BJ (cell line): ENCODE data around the gene CXCL8. TPM values are rescaled to one million over a fixed set of nuclear protein-coding genes. Genes with fewer than 3 reads are reported as not detected.

Source experiments
- CTCF ChIA-PET: fragments of 350-600 bp; formaldehyde crosslinking; extraction: SDS; loops from one replicate; lab custom pipeline; 2021; ENCODE audit warnings: antibody characterized with exemption, inconsistent platforms; lab: Yijun Ruan, JAX
- POLR2A ChIA-PET: fragments of 300-600 bp; sonication (Branson Sonifier 250); formaldehyde crosslinking; extraction: SDS; loops from one replicate; lab custom pipeline; 2021; ENCODE audit warnings: antibody characterized with exemption; lab: Charles Lee
- DNase-seq: peaks from one replicate; pipeline ENCODE4 v3.0.0-alpha.2; 2011; ENCODE audit warnings: low read depth
- H3K27me3 ChIP-seq: 2 replicates; pipeline ENCODE4 v1.6.0; 2011; ENCODE audit warnings: low read length; ENCODE audit not compliant: control insufficient read depth, insufficient read depth
- H3K36me3 ChIP-seq: 2 replicates; pipeline ENCODE4 v1.5.1; 2011; ENCODE audit warnings: low read length; ENCODE audit not compliant: control insufficient read depth, insufficient read depth
- H3K4me3 ChIP-seq: 2 replicates; pipeline ENCODE4 v1.5.1; 2011; ENCODE audit warnings: low read depth, mild to moderate bottlenecking, control low read depth, low read length
- polyA plus RNA-seq: library from polyadenylated mRNA; depleted of rRNA; stranded (reverse); fragments of >200 nt; gene quantifications from 2 replicates; pipeline ENCODE4 v1.2.3, GENCODE V29; 2011
- TF ChIP-seq, protein P1 (sequence below): IDR thresholded peaks from 2 replicates; pipeline ENCODE4 v1.5.1; 2011; ENCODE audit warnings: low read depth, mild to moderate bottlenecking, control low read depth, inconsistent platforms, low read length, moderate library complexity; ENCODE audit not compliant: insufficient read depth

The CXCL8 gene
- polyA plus RNA-seq, 1 experiment, result 1.1 TPM

- ChIA-PET POLR2A (no interaction called here), CTCF (interaction anchor here (0.6 to 2.8 kb wide), 27 partner anchors 10 to 405 kb away, joined by 3 to 24 read pairs (median 4); partner anchors contain the start of genes CXCL8 and PF4V1)
- H3K36me3 ChIP-seq, result no peaks in the 10 kb centered on the region
- no peaks in the 10 kb centered on the region for H3K27me3 ChIP-seq
- no peak for DNase-seq
- TF ChIP-seq, protein P1, sequence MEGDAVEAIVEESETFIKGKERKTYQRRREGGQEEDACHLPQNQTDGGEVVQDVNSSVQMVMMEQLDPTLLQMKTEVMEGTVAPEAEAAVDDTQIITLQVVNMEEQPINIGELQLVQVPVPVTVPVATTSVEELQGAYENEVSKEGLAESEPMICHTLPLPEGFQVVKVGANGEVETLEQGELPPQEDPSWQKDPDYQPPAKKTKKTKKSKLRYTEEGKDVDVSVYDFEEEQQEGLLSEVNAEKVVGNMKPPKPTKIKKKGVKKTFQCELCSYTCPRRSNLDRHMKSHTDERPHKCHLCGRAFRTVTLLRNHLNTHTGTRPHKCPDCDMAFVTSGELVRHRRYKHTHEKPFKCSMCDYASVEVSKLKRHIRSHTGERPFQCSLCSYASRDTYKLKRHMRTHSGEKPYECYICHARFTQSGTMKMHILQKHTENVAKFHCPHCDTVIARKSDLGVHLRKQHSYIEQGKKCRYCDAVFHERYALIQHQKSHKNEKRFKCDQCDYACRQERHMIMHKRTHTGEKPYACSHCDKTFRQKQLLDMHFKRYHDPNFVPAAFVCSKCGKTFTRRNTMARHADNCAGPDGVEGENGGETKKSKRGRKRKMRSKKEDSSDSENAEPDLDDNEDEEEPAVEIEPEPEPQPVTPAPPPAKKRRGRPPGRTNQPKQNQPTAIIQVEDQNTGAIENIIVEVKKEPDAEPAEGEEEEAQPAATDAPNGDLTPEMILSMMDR, result peak; percentile 86
- H3K4me3 ChIP-seq, result no peak overlapping the region
Observed at GRCh38 chr4:73729534-73730165, 10.7 kb upstream of the CXCL8 start.

DNA sequence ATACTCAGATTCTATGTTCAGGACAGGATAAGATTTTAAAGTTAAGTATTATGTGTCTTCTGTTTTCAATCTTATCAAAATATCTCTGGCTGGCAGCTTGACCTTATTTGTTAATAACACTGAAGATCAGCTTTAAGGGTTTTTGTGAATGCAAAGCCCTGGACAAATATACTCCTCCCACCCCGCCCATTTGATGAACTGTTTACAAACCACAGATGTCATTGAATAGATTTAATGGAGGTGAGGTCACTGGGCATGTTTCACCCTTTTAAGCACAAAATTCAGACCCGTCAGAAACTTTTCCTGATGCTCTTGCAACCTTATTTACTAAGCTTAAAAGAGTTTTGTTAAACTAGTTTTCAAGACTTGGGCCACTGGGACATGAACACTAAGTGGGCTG is 10.1 kb upstream of the CXCL8 start:
- Histone ChIP-seq H3K36me3 (no peaks in the 10 kb centered on the region), H3K4me3 (no peak overlapping the region), H3K27me3 (no peaks in the 10 kb centered on the region)
- POLR2A ChIA-PET, result no interaction called here
- TF ChIP-seq, protein P1, result no peak
- no peak for DNase-seq
- CTCF ChIA-PET, result interaction anchor here (0.7 to 2.8 kb wide), 15 partner anchors 10 to 404 kb away, joined by 3 to 24 read pairs (median 6); partner anchors contain the start of gene CXCL8

GRCh38 chr4:73730867-73731266 is 9.5 kb upstream of the CXCL8 start:
- no peaks in the 10 kb centered on the region for H3K36me3 ChIP-seq
- no peak for DNase-seq
- no peaks in the 10 kb centered on the region for H3K27me3 ChIP-seq
- TF ChIP-seq, protein P1, result no peak
- ChIA-PET CTCF (interaction anchor here (0.7 to 2.8 kb wide), 11 partner anchors 10 to 403 kb away, joined by 3 to 24 read pairs (median 5); partner anchors contain the start of gene CXCL8), POLR2A (no interaction called here)
- H3K4me3 ChIP-seq, result no peak overlapping the region

GRCh38 chr4:73731968-73732610 is 8.3 kb upstream of the CXCL8 start:
- ChIA-PET CTCF (interaction anchor here (1.1 to 2.0 kb wide), 3 partner anchors 24 to 186 kb away, joined by 5 to 6 read pairs (median 5); no protein-coding TSS in a partner anchor), POLR2A (no interaction called here)
- no peak for DNase-seq
- H3K36me3 ChIP-seq, result no peaks in the 10 kb centered on the region
- H3K4me3 ChIP-seq, result no peak overlapping the region
- TF ChIP-seq, protein P1, result no peak
- no peaks in the 10 kb centered on the region for H3K27me3 ChIP-seq

GRCh38 chr4:73732759-73733431 is 7.5 kb upstream of the CXCL8 start:
- no peaks in the 10 kb centered on the region for H3K36me3 ChIP-seq
- POLR2A ChIA-PET, result no interaction called here
- H3K27me3 ChIP-seq, result no peaks in the 10 kb centered on the region
- DNase-seq, result no peak
- CTCF ChIA-PET, result no interaction called here
- TF ChIP-seq, protein P1, result no peak
- no peak overlapping the region for H3K4me3 ChIP-seq
